GM19468 (cell line): ENCODE measurements around the gene PITPNM3.
"Not testable (repeated sequence)": the region's sequence is repeated elsewhere in the genome, so short reads cannot be mapped to it uniquely, and the experiment has no call there.

Experiments
- ATAC-seq: cut with Tn5 transposase; IDR thresholded peaks from one replicate; pipeline ENCODE4 v1.9.1; 2021; ENCODE audit warnings: mild to moderate bottlenecking, moderate library complexity, moderate number of reproducible peaks; ENCODE audit not compliant: unreplicated experiment; ENCODE audit errors: extremely low read depth

Gene PITPNM3

DNA sequence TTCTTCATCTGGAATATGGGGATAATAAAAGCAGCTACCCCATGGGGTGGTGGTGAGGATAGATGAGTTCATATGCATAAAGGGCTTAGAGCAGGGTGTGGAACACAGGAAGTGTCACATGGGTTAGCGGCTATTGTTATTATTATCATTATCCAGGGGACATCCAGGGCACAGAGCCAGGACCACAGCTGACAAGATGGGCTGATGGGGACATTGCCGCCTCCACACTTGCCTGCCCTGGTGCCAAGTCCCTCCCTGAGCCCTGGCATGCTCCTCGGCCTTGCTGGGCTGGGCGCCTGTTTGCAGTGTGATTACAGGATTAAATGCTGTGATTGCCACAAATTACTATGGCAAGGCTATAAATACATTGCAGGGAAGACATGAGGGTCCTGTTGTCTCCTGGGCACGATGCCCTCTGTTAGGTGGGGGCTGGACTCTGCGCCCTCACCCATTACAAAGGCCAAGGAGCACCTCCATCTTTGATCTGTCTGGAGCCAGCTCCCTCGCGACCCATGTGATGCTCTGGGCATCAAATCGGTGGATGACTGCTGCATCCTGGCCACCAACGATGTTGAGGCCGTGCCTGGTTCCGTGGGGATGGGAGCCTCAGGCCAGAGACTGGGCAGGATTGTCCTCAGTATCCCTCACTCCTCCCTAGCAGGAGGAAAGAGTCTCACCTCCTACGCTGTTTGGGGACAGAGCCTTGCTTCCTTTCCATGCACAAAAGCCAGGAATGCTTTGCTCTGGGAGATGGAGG, 68.9 kb downstream of the PITPNM3 start:
- no peak for ATAC-seq

DNA sequence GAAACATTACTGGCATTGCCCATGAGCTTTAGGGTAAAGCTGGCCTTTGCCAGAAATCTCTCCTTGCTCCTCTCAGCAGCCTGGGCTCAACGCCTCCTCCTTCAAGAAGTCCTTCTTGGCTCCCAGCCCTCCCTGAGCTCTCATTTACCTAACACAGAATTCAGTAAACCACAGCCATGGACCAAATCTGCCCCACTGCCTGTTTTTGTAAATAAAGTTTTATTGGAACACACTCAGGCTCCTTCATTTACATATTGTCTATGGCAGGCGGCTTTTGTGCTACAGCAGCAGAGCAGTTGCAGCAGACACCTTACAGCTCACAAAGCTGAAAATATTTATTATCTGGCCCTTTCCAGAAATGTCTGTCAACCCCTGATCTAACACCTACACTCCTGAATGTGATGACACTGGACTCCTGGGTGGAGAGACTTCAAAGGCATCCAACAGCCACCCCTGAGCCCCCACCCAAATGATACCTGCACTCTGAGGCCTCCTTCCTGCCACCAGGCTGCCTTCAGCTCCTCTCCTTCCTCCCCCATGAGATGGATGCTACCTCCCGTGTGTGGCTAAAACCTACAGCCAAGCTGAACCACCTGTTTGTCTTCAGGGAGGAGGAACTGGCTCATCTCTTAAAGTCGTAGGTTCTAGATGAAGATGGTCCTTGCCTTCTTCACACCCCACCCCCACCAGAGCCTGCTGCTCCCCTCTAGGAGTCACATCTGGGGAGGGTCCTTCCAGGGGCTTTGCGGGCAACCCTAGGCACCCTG, 70.5 kb downstream of the PITPNM3 start:
- ATAC-seq = no peak

DNA sequence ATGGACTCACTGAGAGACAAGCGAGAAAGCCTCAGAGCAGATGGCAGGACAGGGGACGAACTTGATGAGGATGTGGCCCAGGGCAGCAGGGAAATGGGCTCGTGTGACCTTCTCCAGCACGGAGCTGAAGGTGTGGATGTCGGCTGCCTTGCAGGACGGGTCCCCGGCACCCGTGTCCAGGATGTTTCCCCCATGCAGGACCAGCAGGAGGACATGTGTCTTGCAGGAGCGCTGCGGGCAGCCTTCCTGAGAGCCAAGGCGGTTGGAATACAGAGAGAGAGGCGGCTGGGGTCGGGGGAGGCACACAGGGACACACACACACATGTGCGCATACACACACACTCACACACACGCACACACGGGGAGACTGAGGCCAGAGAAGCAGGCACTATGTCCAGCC, 72.8 kb downstream of the PITPNM3 start:
- ATAC-seq = no peak

DNA sequence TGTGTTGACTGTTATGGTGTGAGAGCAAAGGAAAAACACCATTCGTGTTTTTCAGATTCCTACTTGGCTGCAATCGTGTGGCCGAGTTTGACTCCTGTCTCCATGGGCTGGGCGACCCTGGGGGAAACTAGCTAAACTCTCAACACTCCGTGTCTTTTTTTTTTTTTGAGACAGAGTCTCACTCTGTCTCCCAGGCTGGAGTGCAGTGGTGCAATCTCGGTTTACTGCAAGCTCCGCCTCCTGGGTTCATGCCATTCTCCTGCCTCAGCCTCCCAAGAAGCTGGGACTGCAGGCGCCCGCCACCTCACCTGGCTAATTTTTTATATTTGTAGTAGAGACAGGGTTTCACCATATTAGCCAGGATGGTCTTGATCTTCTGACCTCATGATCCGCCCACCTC, 73.6 kb downstream of the PITPNM3 start:
- not testable (repeated sequence) for ATAC-seq

DNA sequence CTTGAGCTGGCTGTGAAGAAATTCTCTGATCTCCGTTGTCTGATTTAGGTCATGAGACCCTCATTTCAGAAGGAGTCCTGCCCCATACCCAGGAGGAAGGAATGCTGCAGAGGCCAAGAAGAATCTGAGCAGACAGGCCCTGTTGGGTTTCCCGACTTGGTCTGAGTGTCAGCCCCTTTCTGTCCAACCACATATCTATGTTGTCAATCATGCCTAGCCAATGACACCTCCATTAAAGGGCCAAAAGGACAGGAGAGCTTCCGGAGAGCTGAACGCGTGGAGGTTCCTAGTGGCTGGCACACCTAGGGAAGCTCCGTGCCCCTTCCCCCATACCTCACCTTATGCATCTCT, 74.3 kb downstream of the PITPNM3 start:
- no peak for ATAC-seq

DNA sequence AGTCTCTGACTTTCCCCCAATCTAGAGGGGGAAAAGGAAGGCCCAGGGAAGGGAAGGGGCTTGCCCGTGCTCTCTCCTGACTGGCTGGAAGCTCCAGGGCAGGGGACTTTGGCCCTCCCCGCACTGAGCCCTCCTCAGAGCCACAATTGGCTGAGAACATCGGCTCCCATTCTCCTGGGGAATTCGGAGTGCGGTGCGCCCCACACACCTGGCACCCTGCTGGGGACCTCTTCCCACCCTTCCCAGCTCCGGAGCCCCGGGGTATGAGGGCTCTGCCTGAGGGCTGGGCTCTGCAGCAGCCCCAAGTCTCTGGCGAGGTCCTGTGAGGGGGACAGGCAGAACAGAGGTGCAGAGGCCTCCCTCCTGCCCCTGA, 76.1 kb downstream of the PITPNM3 start:
- ATAC-seq = no peak

DNA sequence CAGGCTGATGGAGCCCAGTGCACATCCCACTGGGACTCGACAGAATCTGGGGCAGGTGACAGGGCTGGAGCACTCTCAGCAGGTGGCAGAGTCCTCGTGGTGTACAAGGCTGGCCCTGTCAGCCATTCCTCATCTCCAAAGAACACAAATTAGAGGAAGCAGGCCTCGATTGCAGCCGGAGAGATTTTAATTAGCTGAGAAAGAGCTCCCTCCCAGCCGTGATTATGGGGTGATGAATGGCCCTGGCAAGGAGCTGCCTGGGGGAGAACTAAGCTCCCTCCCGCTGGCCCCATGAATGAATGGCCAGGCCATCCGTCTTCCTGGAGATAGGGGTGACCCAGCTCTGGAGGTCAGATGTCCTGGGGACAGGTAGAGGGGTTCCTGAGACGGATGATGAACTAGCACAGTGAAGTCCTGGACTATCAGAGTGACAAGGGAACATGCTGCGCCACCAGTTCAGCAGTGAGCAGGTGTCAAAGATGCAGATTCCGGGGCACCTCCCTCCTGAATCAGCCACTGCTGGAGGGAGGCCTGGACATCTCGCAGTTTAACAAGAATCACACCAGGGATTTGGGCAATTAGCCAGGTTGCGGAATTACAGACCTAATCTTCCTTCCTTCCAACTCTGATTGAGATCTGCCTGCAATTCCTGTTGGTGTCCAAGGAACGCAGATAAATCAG, 76.6 kb downstream of the PITPNM3 start:
- no peak for ATAC-seq

DNA sequence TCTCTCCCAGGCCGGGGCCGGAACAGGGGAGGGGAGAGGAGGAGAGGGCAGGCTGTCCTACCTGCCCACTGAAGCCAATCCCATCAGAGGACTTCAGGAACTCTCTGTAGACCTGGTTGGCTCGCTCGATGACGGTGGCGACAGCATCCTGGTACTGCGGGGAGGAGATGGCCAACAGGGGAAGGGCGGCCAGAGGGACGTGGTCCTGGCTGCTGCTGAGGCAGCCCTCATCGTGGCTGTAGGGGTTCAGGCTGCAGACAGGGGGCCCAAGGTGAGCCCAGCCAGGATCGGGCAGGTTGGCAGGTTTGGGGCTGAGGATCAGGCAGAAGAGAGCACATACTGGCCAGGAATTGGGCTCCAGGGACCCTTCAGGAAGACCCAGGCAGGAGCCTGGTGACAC, 77.9 kb downstream of the PITPNM3 start:
- no peak for ATAC-seq

DNA sequence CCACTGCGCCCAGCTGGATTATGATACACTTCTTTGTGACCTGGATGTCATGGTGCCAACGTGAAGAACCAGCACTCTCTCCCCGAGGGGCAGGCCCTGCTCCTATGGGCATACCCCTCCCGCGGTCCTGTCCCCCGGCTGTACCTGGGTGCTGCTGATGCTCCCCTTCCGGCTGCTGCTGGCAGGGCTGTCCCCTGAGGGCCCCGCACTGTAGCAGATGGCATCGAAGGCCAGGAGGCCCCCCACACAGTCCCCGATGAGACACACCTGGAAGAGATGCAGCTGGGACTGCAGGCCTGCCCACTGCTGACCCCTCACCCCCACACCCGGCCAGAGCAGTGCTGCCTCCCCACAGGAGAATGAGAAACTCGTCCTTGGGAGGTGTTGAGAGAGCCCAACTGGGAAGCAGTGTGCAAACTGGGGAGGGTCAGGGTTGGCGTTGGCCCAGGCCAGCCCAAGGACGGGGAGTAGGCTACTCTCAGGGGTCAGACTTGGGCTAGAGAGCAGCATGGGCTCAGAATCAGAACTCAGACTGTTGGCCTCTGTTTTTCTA, 78.4 kb downstream of the PITPNM3 start:
- ATAC-seq = no peak

DNA sequence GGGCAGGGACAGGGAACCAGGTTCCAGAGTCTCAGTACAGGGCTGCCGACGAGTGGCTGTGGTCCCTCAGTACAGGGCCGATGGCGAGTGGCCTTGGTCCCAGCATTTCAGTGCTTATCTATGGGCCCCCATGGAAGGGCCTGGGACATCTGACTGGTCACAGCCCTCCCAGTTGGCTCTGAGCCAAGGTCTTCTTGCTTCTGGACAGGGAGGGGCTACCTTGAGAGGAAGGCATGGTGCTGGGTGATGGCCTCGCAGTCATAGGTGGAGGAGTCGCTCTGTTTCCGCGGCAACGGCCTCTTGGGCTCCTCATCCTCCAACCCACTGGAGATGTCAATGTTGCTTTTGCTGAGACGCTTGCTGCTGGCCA, 79.6 kb downstream of the PITPNM3 start:
- no peak for ATAC-seq

DNA sequence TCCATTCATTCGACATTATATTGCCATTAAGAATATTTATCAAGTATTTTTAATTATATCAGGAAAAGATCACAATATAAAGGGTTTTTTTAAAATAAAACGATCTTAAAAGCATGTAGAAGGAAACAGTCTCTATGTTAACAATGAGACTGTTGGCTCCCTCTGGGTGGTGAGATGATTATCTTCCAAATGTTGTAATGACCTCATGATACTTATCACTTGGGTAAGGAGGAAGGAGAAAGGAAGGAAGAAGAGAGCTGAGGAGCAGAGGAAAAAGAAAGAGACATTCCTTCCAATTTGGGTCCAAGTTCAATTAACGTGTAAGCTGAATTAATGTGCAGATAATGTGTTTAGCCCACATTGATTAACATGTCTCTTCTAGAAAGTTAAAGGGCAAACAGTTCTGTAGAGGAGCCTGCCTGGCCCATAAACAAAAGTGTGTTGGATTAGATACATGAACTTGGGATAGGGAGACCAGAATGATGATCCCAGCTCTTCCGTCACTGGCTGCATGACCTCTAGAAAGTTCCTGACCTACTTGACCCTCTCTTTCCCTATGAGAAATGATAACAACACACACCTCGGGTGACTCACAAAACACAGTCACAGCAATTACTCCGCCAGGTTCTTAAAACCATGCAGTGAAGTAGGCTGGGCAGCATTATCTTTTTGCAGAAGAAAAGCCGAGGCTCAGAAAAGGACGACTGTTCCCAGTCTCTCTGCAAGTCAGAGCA, 80.1 kb downstream of the PITPNM3 start:
- no peak for ATAC-seq

DNA sequence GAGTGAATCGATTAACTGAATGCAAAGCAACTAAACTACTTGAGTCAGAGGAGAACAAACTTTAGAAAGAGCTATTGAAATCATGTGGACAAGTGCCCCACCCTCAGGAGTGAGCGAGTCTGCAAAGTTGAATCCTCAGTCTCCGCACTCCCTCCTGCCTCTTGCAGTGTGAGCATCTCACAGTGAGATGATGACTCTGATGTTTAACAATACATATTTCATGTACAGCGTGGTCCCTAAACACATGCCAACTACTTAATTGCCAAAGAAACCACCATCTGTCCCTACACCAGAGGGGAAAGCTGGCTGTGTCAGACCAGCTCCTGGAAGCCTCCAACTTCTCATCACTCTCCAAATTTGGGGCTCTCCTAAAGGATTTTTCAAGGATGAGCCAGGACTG, 80.9 kb downstream of the PITPNM3 start:
- no peak for ATAC-seq

DNA sequence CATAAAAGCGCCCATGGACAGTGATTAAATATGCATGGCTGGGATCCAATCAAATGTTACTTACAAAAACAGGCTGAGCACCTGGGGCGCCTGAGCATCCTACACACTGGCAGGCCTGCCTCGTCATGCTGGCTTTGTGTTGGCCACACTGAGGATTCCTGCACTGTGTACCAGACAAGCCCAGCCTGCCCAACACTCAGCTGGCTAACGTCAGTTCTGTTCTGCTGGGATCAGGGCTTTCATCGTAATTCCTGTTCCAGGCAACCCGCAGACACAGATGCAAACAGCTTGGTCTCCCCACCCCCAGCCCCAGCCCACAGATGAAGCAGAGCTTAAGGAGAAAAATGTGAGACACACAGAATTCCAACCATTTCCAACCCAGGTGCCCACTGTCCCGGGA, 81.4 kb downstream of the PITPNM3 start:
- ATAC-seq = no peak

DNA sequence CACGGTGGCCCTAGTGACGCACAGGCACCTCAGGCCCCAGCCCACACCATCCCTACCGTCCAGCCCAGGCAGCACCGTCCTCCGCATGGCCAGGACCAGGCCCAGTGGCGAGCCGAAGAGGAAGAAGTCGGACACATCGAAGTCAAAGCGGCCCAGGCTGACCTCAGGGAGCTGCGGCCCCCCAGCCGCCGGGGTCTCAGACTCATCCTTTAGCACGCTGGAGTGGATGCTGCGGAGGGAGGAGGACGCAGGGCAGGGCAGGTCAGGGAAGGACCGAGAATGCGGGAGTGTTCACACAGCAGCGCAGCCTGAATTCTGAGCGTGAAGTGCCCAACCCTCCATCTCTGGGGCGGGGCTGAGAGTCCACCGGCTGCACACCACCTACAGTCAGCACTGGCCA, 82.0 kb downstream of the PITPNM3 start:
- no peak for ATAC-seq

DNA sequence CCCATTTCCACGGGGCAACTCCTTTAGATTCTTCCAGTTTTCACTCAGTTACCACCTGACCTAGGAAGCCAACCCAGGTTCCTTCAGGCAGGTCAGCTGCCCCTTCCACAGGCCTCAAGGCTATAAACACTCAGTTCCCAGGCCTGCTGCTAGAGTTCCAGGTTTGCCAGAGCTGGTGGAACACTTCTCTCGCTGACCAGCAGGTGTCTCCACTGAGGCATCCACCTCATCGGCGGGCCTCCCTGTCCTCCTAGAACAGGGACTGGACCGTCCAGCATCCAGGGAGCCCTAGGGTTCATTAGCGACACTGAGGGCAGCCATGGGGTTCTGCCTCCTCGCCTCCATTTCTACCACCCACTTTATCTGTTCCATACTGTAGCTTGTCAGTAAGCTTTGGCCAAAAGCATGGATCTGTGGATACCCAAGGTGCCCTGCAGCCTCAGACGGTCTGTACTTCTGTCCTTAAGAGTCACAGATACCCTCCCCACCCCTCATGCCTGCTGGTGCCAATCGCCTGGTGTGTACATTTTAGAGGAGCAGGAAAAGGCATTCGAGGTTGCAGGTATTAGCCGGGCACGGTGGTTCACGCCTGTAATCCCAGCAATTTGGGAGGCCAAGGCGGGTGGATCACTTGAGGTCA, 83.1 kb downstream of the PITPNM3 start:
- no peak for ATAC-seq

DNA sequence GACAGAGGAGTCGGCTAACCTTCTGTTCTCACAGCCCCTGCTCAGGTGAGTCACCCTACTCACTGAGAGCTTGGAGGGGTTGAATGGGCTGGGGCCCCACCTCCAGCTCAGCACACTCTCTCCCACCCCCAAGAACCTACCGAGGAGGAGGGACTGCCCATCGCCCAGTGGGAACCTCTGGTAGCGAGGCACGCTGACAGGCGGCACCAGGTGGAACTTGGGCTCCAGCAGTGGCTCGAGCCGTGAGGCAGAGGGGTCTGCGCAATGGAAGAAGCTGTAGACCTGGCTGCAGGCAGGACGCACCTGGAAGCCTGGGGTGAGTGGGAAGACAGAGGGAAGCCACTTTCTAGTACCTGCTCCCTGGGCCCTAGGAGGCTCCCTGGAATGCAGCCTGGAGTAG, 83.8 kb downstream of the PITPNM3 start:
- no peak for ATAC-seq

DNA sequence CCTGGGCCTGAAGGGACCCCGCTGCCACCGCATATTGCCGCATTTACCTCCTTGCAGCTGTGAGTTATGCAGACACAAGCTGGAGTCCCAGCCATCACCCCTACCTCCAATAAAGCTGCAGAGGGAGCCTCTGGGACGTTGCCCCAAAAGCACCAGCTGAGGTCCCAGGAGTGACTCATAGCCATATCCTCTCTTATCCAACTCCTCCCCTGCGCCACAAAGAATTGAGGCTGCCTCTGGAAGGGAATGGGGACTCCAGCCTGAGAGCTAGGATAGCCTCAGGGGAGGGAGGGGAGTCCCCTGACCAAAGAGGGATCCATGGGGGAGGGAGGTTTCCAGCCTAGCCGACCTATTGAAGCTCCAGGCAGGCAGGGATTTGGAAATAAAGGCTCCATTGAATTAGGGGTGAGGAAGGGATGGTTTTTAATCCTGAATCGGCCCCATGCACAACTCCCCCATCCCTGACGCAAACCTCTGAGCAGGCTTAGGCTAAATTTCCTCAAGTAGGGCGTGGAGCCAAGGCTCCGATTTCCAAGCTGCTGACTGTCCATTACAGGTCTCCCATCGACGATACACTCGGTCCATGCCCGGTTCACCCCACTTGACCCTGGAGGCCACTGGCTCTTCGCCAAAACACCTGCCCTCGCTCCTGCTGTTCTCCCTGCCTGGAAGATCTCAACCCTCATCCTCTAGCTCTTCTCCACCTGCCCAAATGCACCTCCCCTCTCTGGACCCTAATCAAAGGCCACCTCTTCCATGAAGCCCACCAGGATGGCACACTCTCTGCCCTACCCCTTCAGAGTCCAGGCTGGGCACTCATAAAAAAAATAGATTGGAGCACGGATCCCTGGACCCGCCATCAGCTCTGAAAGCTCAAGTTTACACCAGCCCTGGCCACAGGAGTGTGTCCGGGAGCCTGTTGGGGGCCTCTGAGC, 84.6 kb downstream of the PITPNM3 start:
- ATAC-seq = no peak

DNA sequence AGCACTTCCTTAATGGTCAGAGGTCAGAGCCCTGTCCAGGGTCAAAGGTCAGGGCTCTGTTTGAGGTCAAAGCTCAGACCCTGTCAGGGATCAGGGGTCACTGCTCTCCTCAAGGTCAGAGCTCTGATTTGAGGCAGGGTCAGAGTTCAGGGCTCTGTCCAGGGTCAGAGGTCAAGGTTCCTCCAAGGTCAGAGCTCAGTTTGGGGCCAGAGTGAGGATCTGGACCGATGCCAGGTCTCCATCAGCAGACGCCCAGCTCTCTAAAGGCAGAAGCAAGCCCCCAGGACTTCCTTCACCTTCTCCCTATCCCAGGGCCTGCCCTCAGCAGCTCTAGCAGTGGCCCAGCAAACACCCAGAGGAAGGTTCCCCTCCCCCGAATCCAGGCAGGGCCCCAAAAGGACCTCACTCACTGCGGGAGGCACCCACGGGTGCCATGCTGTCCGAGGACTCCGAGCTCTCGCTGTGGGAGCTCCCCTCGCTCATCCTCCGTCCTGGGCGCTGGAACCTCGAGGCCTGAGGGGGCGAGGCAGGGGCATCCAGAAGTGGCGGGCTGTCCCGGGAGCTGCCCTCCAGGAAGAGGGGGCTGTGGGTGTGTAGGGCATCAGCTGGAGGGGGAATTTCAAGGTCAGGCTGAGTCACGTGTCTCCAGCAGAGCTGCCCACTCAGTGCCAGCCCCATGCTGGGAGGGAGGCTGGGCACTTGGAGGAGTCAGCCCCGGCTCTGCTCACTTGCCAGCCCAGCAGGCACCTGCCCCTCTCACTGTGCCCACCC, 85.4 kb downstream of the PITPNM3 start:
- ATAC-seq = no peak
